NB4 (cell line): ENCODE data around the gene ZC3H7A.

ENCODE experiments used
- CTCF ChIP-seq: IDR thresholded peaks from one replicate; pipeline ENCODE4 v1.5.1; 2012; ENCODE audit warnings: low read depth, low read length
- MAX ChIP-seq: IDR thresholded peaks from 2 replicates; pipeline ENCODE4 v1.6.1; 2011; ENCODE audit warnings: low read depth, low read length
- POLR2A ChIP-seq: IDR thresholded peaks from 2 replicates; pipeline ENCODE4 v1.6.1; 2011; ENCODE audit warnings: mild to moderate bottlenecking; ENCODE audit not compliant: insufficient read length; ENCODE audit errors: extremely low read depth

GRCh38 chr16:11779074-11779473 lies 18.0 kb downstream of the ZC3H7A start:
- TF ChIP-seq CTCF: no peak
- no peak for TF ChIP-seq POLR2A
- TF ChIP-seq MAX: no peak
